ENCODE data around the gene UBE3D.

UBE3D gene

DNA sequence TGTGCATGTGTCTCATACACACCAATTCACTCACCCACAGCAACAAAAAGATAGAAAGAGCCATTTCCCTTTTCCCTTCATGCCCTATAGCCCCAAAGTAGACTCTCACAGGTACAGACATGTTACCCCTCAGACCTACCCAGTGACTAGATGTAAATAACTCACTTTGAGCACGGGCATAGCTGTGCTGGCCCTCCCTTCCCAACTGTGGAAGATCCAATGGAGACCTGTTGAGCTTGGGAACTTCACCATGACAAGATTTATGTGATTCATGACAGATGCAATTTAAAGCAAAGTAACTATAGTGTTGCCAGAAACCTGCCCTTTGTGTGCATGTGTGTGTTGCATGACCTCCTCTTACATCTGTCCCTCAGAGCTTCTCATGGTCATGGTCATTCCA is 175.4 kb downstream of the UBE3D start:
- TF ChIP-seq, protein P1, sequence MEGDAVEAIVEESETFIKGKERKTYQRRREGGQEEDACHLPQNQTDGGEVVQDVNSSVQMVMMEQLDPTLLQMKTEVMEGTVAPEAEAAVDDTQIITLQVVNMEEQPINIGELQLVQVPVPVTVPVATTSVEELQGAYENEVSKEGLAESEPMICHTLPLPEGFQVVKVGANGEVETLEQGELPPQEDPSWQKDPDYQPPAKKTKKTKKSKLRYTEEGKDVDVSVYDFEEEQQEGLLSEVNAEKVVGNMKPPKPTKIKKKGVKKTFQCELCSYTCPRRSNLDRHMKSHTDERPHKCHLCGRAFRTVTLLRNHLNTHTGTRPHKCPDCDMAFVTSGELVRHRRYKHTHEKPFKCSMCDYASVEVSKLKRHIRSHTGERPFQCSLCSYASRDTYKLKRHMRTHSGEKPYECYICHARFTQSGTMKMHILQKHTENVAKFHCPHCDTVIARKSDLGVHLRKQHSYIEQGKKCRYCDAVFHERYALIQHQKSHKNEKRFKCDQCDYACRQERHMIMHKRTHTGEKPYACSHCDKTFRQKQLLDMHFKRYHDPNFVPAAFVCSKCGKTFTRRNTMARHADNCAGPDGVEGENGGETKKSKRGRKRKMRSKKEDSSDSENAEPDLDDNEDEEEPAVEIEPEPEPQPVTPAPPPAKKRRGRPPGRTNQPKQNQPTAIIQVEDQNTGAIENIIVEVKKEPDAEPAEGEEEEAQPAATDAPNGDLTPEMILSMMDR (IDR thresholded peaks at IDR 0.05; ENCODE audit: low read depth, low read length) = no peak
- H3K4me3 ChIP-seq (ENCODE audit: low read depth, low read length) = no peak overlapping the region

DNA sequence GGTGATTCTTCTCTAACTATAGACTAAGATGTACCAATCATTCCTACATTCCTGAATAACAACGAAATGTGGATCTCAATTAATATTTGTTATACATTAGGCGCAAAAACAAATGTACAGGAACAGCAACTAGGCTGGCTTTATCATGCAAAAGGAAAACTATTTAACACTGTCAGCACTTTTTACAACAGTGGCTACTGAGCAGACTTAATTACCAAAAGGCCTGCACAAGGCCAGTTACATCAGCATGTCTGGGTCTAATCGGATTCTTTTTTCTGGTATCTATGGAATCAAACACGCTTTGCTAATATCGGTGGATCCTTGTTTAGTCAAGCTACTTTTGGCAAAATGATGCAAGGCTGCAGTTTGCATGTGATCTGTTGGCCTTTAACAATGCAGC is 176.5 kb downstream of the UBE3D start:
- TF ChIP-seq, protein P1 (IDR thresholded peaks at IDR 0.05; ENCODE audit: low read depth, low read length) = no peak
- no peak overlapping the region for H3K4me3 ChIP-seq (ENCODE audit: low read depth, low read length)

GRCh38 chr6:82882363-82883023 is 183.1 kb downstream of the UBE3D start:
- H3K4me3 ChIP-seq (ENCODE audit: low read depth, low read length) = no peak overlapping the region
- TF ChIP-seq, protein P1 (IDR thresholded peaks at IDR 0.05; ENCODE audit: low read depth, low read length) = no peak

GRCh38 chr6:82881519-82881918 is 184.1 kb downstream of the UBE3D start:
- H3K4me3 ChIP-seq (ENCODE audit: low read depth, low read length) = no peak overlapping the region

GRCh38 chr6:82878812-82879211 is 186.8 kb downstream of the UBE3D start:
- H3K4me3 ChIP-seq (ENCODE audit: low read depth, low read length) = no peak overlapping the region
- TF ChIP-seq, protein P1 (IDR thresholded peaks at IDR 0.05; ENCODE audit: low read depth, low read length) = no peak

More at GRCh38 chr6:82881519-82881918, 184.1 kb downstream of the UBE3D start:
- TF ChIP-seq, protein P1 (IDR thresholded peaks at IDR 0.05; ENCODE audit: low read depth, low read length) = no peak

DNA sequence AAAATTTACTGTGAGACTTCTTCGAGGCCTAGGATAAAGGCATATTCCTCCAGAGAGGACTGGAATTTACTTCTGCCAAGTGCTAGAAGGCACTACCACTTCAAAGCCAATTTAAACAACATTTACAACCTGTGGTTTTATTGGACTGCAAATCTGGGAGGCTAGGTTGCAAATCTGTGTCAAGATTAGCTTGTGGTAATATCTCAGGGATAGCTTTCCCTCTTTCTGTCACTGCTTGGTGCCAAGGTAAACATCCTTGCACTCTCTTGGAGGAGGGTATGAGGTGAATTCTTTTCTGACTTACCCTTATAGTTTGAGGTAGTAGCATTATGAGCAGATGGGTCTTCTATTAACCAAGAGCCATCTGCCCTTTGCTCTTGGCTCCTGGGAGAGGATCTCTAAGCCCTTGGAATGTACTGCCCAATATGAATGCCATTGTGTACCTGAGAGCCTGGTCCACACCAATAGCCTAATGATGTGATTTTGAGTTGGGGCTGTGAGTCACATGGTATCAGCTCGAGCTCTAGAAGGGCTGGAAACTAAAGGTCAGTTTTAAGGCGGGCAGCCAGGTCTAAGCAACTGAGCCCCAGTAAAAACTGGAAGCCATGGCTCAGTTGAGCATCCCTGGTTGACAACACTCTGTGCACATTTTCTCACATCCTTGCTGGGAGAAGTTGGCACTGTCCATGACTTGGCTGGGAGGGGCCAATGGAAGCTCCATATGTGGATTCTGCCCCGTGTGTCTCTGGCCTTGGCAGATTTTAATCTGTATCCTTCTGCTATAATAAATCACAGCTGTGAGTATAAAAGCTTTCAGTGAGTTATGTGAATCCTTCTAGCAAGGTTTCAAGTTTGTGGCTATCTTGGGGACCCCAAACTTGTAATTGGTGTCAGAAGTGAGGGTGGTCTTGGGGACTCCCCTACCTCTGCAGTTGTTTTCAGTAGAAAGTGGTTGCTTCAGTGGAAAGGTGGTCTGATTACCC is 188.1 kb downstream of the UBE3D start:
- no peak overlapping the region for H3K4me3 ChIP-seq (ENCODE audit: low read depth, low read length)
- TF ChIP-seq, protein P1 (IDR thresholded peaks at IDR 0.05; ENCODE audit: low read depth, low read length) = no peak
